ENCODE measurements around the gene UGT1A9.

GRCh38 chr2:233690444-233690843 is 18.7 kb downstream of the UGT1A9 start:
- TF ChIP-seq SUZ12 (IDR thresholded peaks at IDR 0.05; ENCODE audit: low read depth, low read length) (no peak), CSRNP2 (CRISPR knock-in tag; conservative IDR thresholded peaks at IDR 0.05; ENCODE audit: low read depth) (no peak), MAX (IDR thresholded peaks at IDR 0.05) (no peak), ZNF629 (CRISPR knock-in tag; conservative IDR thresholded peaks at IDR 0.05) (no peak), NFRKB (IDR thresholded peaks at IDR 0.05) (no peak), ZNF407 (CRISPR knock-in tag; IDR thresholded peaks at IDR 0.05; ENCODE audit: not compliant biosample characterization) (no peak), THAP9 (CRISPR knock-in tag; IDR thresholded peaks at IDR 0.05; ENCODE audit: borderline replicate concordance) (no peak)
